Neural progenitor cell (in vitro differentiated cells): ENCODE measurements around the gene KLHL7. TPM values are rescaled to one million over a fixed set of nuclear protein-coding genes. Genes with fewer than 3 reads are reported as not detected.
A peak's percentile ranks its signal among the peaks of the same experiment; 100 is the strongest.

ENCODE experiments used
- DNase-seq: peaks from one replicate; pipeline ENCODE4 v3.0.0-alpha.2; 2016; ENCODE audit warnings: low spot score
- H2AFZ ChIP-seq: fragments of 200-600 bp; sonication (generic); replicated peaks from 2 replicates; pipeline ENCODE4 v1.6.1; 2016; ENCODE audit warnings: antibody characterized with exemption
- H3F3A ChIP-seq: fragments of 200-600 bp; sonication (generic); 2 replicates; pipeline ENCODE4 v1.6.1; 2016; ENCODE audit warnings: antibody characterized with exemption, low read depth
- H3K27ac ChIP-seq: fragments of 200-600 bp; sonication (generic); 2 replicates; pipeline ENCODE4 v1.5.1; 2016; ENCODE audit warnings: mild to moderate bottlenecking
- H3K27me3 ChIP-seq: fragments of 200-600 bp; sonication (generic); 2 replicates; pipeline ENCODE4 v1.6.1; 2016; ENCODE audit warnings: mild to moderate bottlenecking, moderate library complexity
- H3K36me3 ChIP-seq: fragments of 200-600 bp; sonication (generic); 2 replicates; pipeline ENCODE4 v1.5.1; 2016
- H3K4me1 ChIP-seq: fragments of 200-600 bp; sonication (generic); 2 replicates; pipeline ENCODE4 v1.6.1; 2016; ENCODE audit warnings: mixed run types
- H3K4me2 ChIP-seq: fragments of 200-600 bp; sonication (generic); 2 replicates; pipeline ENCODE4 v1.6.1; 2016
- H3K4me3 ChIP-seq: fragments of 200-600 bp; sonication (generic); 2 replicates; pipeline ENCODE4 v1.5.1; 2016
- H3K79me2 ChIP-seq: fragments of 200-600 bp; sonication (generic); 2 replicates; pipeline ENCODE4 v1.6.1; 2016; ENCODE audit warnings: low read depth
- H3K9ac ChIP-seq: fragments of 200-600 bp; sonication (generic); 2 replicates; pipeline ENCODE4 v1.6.1; 2016
- H3K9me3 ChIP-seq: fragments of 200-600 bp; sonication (generic); 2 replicates; pipeline ENCODE4 v1.5.1; 2016; ENCODE audit warnings: low read depth
- H4K20me1 ChIP-seq: fragments of 200-600 bp; sonication (generic); 2 replicates; pipeline ENCODE4 v1.6.1; 2016; ENCODE audit warnings: low read depth
- H3K27ac Mint-ChIP-seq: 3 replicates; pipeline ENCODE4 v1.8.0; 2021; ENCODE audit warnings: mixed read lengths
- H3K27me3 Mint-ChIP-seq: 2 replicates; pipeline ENCODE4 v1.8.0; 2022; ENCODE audit warnings: low read depth, mild to moderate bottlenecking, inconsistent platforms, moderate library complexity, mixed read lengths; ENCODE audit not compliant: insufficient read depth
- H3K36me3 Mint-ChIP-seq: 3 replicates; pipeline ENCODE4 v1.8.0; 2021; ENCODE audit warnings: mixed read lengths
- H3K4me1 Mint-ChIP-seq: 3 replicates; pipeline ENCODE4 v1.8.0; 2021; ENCODE audit warnings: mixed read lengths
- H3K4me3 Mint-ChIP-seq: 3 replicates; pipeline ENCODE4 v1.8.0; 2021; ENCODE audit warnings: mild to moderate bottlenecking, moderate library complexity, mixed read lengths
- H3K9me3 Mint-ChIP-seq: 3 replicates; pipeline ENCODE4 v1.8.0; 2020; ENCODE audit warnings: mixed read lengths
- EZH2 ChIP-seq: fragments of 200-600 bp; sonication (generic); IDR thresholded peaks from 2 replicates; pipeline ENCODE4 v1.6.1; 2017; ENCODE audit warnings: antibody characterized with exemption, mild to moderate bottlenecking, moderate library complexity
- EZH2phosphoT487 ChIP-seq: fragments of 200-600 bp; sonication (generic); IDR thresholded peaks from 2 replicates; pipeline ENCODE4 v1.6.1; 2017; ENCODE audit warnings: antibody characterized with exemption
- total RNA-seq: library from RNA; depleted of rRNA; stranded (reverse); fragments of >200 nt; gene quantifications from 2 replicates; pipeline ENCODE4 v1.2.3, GENCODE V29; 2015; ENCODE audit warnings: low replicate concordance
- TF ChIP-seq, protein P1 (sequence below): fragments of 200-600 bp; sonication (generic); IDR thresholded peaks from 2 replicates; pipeline ENCODE4 v1.5.1; 2017; ENCODE audit warnings: antibody characterized with exemption, mild to moderate bottlenecking

Gene KLHL7, protein sequence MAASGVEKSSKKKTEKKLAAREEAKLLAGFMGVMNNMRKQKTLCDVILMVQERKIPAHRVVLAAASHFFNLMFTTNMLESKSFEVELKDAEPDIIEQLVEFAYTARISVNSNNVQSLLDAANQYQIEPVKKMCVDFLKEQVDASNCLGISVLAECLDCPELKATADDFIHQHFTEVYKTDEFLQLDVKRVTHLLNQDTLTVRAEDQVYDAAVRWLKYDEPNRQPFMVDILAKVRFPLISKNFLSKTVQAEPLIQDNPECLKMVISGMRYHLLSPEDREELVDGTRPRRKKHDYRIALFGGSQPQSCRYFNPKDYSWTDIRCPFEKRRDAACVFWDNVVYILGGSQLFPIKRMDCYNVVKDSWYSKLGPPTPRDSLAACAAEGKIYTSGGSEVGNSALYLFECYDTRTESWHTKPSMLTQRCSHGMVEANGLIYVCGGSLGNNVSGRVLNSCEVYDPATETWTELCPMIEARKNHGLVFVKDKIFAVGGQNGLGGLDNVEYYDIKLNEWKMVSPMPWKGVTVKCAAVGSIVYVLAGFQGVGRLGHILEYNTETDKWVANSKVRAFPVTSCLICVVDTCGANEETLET
- 96.7 and 117 TPM in 2 replicates for total RNA-seq

DNA sequence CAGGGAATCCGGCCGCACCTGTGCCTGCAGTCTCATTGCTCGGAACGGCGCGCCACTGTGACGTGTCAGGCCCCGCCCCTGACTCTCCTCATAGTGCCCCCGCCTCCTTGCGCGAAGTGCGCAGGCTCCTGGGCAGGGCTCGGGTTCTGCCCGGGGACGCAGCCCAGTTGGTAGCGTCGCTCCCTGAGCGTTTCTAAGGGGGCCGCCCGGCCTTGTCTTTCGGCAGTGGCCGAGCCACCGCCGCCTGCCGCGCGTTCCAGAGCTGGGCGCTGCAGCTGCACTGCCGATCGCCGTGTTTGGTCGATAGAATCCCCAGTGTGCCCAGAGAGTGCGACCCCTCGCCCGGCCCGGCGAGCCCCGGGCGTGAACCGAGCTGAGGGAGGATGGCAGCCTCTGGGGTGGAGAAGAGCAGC lies at the start of gene KLHL7:
TSS of gene KLHL7 (plus strand) at position 142 of the 413 bp plus-strand sequence. CDS start at position 384, 242 bp downstream.
- Mint-ChIP-seq H3K27ac (peak within 1 kb of the TSS; percentile 99), H3K4me3 (peak within 1 kb of the TSS; percentile 99), H3K4me1 (peaks cover 25% of the 10 kb centered on the region), H3K9me3 (no peaks in the 10 kb centered on the region), H3K36me3 (peaks cover 25% of the 10 kb centered on the region), H3K27me3 (peaks cover 3% of the 10 kb centered on the region)
- peak; percentile 98 for DNase-seq
- peaks cover 56% of the 10 kb centered on the region for H3K79me2 ChIP-seq
- no peaks in the 10 kb centered on the region for H3K9me3 ChIP-seq
- H3K4me3 ChIP-seq, result peak within 1 kb of the TSS; percentile 90
- H2AFZ ChIP-seq, result peak within 1 kb of the TSS; percentile 82
- no peaks in the 10 kb centered on the region for H3K27me3 ChIP-seq
- H4K20me1 ChIP-seq, result peaks cover 33% of the 10 kb centered on the region
- peaks cover 23% of the 10 kb centered on the region for H3K4me1 ChIP-seq
- TF ChIP-seq EZH2phosphoT487 (no peak), EZH2 (no peak)
- TF ChIP-seq, protein P1, sequence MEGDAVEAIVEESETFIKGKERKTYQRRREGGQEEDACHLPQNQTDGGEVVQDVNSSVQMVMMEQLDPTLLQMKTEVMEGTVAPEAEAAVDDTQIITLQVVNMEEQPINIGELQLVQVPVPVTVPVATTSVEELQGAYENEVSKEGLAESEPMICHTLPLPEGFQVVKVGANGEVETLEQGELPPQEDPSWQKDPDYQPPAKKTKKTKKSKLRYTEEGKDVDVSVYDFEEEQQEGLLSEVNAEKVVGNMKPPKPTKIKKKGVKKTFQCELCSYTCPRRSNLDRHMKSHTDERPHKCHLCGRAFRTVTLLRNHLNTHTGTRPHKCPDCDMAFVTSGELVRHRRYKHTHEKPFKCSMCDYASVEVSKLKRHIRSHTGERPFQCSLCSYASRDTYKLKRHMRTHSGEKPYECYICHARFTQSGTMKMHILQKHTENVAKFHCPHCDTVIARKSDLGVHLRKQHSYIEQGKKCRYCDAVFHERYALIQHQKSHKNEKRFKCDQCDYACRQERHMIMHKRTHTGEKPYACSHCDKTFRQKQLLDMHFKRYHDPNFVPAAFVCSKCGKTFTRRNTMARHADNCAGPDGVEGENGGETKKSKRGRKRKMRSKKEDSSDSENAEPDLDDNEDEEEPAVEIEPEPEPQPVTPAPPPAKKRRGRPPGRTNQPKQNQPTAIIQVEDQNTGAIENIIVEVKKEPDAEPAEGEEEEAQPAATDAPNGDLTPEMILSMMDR, result no peak
- peak within 1 kb of the TSS; percentile 97 for H3K4me2 ChIP-seq
- peaks cover 9% of the 10 kb centered on the region for H3F3A ChIP-seq
- H3K27ac ChIP-seq, result peak within 1 kb of the TSS; percentile 93
- H3K9ac ChIP-seq, result peak within 1 kb of the TSS; percentile 86
- H3K36me3 ChIP-seq, result no peaks in the 10 kb centered on the region

DNA sequence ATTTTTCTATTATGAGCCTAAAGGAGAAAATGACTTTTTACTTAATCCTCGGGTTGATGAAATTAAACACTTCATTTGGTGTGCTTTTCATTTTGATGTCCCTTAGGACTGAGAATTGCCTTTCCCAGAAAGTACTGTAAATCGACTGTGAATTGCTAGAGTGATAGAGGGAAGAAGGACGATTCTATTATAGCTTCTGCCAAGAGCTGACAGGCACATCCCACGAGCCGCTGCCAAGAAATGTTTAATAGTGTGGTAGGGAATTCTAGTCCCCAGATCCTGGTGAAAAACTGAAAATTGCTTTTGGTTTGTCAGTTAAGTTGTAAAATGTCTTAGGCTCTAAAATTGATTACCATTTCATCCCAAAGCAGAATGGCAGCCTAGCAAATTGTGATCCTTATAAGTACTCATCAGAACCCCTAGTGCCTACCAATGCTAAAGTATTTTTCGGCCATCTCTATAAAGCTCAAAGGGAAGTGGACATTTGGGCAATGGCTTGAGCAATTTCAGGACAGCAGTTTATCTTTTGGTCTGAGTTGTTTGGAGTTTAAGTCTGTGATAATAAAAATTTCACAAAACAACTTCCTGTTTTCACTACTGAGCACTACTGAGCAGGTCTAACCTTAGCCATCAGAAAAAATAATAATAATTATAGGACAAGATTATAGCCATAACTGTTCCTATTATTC lies 47.0 kb upstream of the KLHL7 start:
- Histone ChIP-seq H3K36me3 (no peaks in the 10 kb centered on the region), H2AFZ (no peak overlapping the region), H3K27me3 (no peaks in the 10 kb centered on the region), H3F3A (no peaks in the 10 kb centered on the region), H3K27ac (no peak overlapping the region), H3K9ac (no peak overlapping the region), H3K79me2 (no peaks in the 10 kb centered on the region), H3K9me3 (no peaks in the 10 kb centered on the region), H3K4me3 (no peak overlapping the region), H4K20me1 (no peaks in the 10 kb centered on the region), H3K4me2 (no peak overlapping the region), H3K4me1 (no peaks in the 10 kb centered on the region)
- TF ChIP-seq, protein P1, result no peak
- no peak for TF ChIP-seq EZH2
- TF ChIP-seq EZH2phosphoT487, result no peak
- Mint-ChIP-seq H3K27me3 (no peaks in the 10 kb centered on the region), H3K36me3 (no peaks in the 10 kb centered on the region), H3K4me3 (no peak overlapping the region), H3K9me3 (no peaks in the 10 kb centered on the region), H3K27ac (no peak overlapping the region), H3K4me1 (no peaks in the 10 kb centered on the region)
- DNase-seq, result no peak

DNA sequence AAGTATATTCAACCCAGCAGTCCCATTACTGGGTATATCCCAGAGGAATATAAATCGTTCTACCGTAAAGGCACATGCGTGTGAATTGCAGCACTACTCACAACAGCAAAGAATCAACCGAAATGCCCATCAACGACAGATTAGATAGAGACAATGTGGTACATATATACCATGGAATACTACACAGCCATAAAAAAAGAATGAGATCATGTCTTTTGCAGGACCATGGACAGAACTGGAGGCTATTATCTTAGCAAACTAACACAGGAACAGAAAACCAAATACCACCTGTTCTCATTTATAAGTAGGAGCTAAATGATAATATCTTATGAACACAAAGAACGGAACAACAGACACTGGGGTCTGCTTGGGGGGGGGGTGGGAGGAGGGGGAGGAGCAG lies 44.3 kb upstream of the KLHL7 start:
- no peaks in the 10 kb centered on the region for H3K36me3 Mint-ChIP-seq
- Histone ChIP-seq H3K4me3 (no peak overlapping the region), H4K20me1 (no peaks in the 10 kb centered on the region), H3F3A (no peaks in the 10 kb centered on the region), H3K27me3 (no peaks in the 10 kb centered on the region), H2AFZ (no peak overlapping the region), H3K4me2 (no peak overlapping the region), H3K4me1 (no peaks in the 10 kb centered on the region), H3K27ac (no peak overlapping the region), H3K36me3 (no peaks in the 10 kb centered on the region), H3K9me3 (no peaks in the 10 kb centered on the region), H3K79me2 (no peaks in the 10 kb centered on the region), H3K9ac (no peak overlapping the region)
- H3K27me3 Mint-ChIP-seq, result no peaks in the 10 kb centered on the region
- no peak for DNase-seq
- TF ChIP-seq EZH2, result no peak
- TF ChIP-seq EZH2phosphoT487, result no peak
- TF ChIP-seq, protein P1, result no peak
- no peak overlapping the region for H3K4me3 Mint-ChIP-seq
- H3K4me1 Mint-ChIP-seq, result no peaks in the 10 kb centered on the region
- H3K27ac Mint-ChIP-seq, result no peak overlapping the region
- H3K9me3 Mint-ChIP-seq, result no peaks in the 10 kb centered on the region
